Ishikawa (cell line): ENCODE results near the gene EPS8.

Source experiments
- CEBPB ChIP-seq: IDR thresholded peaks from 2 replicates; pipeline ENCODE4 v1.6.1; 2012
- CREB1 ChIP-seq: IDR thresholded peaks from 2 replicates; pipeline ENCODE4 v1.6.1; 2012; ENCODE audit warnings: low read depth
- EGR1 ChIP-seq: IDR thresholded peaks from 2 replicates; pipeline ENCODE4 v1.6.1; 2012
- EP300 ChIP-seq: IDR thresholded peaks from 2 replicates; pipeline ENCODE4 v1.6.1; 2012; ENCODE audit warnings: borderline replicate concordance
- FOXM1 ChIP-seq: IDR thresholded peaks from 2 replicates; pipeline ENCODE4 v1.6.1; 2012; ENCODE audit warnings: low read depth, borderline replicate concordance
- NFIC ChIP-seq: IDR thresholded peaks from 2 replicates; pipeline ENCODE4 v1.6.1; 2012
- RAD21 ChIP-seq: IDR thresholded peaks from 2 replicates; pipeline ENCODE4 v1.6.1; 2012; ENCODE audit warnings: low read depth
- TAF1 ChIP-seq: IDR thresholded peaks from 2 replicates; pipeline ENCODE4 v1.6.1; 2012; ENCODE audit warnings: low read depth, mild to moderate bottlenecking
- TCF12 ChIP-seq: IDR thresholded peaks from 2 replicates; pipeline ENCODE4 v1.6.1; 2012; ENCODE audit warnings: low read depth
- YY1 ChIP-seq: IDR thresholded peaks from 2 replicates; pipeline ENCODE4 v1.6.1; 2012; ENCODE audit warnings: low read depth
- ZBTB7A ChIP-seq: IDR thresholded peaks from 2 replicates; pipeline ENCODE4 v1.6.1; 2012; ENCODE audit warnings: low read depth
- TF ChIP-seq, protein P1 (sequence below): IDR thresholded peaks from 2 replicates; pipeline ENCODE4 v1.6.1; 2012; ENCODE audit warnings: low read depth, mild to moderate bottlenecking
- TF ChIP-seq, protein P2 (sequence below): IDR thresholded peaks from 2 replicates; pipeline ENCODE4 v1.6.1; 2012

DNA sequence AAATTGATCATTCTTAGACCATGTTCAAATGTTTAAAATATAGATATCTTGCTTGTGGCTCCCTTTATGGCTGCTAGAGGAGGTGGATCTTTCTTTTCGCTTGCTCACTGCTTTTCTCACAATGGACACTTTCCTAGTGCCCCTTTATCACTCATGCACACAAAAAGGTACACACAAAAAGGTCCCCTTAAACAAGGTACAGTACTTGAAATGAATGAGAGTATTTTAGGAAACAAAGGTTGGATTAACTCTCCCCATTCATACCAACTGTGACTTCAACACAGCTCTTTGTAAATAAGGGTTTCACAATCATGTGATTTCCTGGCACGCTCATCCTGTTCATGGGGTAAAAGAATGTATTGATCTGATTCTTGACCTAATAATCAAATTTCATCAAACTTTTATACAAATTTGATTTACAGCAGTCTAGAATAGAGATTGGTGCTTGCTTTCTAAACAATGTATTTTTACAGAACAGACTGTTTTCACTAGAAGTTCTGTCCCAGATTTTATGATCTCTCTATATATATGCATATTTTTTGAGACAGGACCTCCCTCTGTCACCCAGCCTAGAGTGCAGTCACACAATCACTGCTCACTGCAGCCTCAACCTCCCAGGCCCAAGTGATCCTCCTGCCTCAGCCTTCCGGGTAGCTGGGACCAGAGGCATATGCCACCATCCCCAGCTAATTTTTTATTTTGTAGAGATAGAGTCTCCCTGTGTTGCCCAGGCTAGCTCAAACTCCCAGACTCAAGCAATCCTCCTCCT is 34.4 kb upstream of the EPS8 start:
- TF ChIP-seq EGR1 (no peak), EP300 (no peak), FOXM1 (no peak), RAD21 (no peak), YY1 (no peak), CREB1 (no peak), TAF1 (no peak), TCF12 (no peak), CEBPB (no peak), NFIC (no peak), ZBTB7A (no peak)
- TF ChIP-seq, protein P1, sequence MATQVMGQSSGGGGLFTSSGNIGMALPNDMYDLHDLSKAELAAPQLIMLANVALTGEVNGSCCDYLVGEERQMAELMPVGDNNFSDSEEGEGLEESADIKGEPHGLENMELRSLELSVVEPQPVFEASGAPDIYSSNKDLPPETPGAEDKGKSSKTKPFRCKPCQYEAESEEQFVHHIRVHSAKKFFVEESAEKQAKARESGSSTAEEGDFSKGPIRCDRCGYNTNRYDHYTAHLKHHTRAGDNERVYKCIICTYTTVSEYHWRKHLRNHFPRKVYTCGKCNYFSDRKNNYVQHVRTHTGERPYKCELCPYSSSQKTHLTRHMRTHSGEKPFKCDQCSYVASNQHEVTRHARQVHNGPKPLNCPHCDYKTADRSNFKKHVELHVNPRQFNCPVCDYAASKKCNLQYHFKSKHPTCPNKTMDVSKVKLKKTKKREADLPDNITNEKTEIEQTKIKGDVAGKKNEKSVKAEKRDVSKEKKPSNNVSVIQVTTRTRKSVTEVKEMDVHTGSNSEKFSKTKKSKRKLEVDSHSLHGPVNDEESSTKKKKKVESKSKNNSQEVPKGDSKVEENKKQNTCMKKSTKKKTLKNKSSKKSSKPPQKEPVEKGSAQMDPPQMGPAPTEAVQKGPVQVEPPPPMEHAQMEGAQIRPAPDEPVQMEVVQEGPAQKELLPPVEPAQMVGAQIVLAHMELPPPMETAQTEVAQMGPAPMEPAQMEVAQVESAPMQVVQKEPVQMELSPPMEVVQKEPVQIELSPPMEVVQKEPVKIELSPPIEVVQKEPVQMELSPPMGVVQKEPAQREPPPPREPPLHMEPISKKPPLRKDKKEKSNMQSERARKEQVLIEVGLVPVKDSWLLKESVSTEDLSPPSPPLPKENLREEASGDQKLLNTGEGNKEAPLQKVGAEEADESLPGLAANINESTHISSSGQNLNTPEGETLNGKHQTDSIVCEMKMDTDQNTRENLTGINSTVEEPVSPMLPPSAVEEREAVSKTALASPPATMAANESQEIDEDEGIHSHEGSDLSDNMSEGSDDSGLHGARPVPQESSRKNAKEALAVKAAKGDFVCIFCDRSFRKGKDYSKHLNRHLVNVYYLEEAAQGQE: no peak
- TF ChIP-seq, protein P2, sequence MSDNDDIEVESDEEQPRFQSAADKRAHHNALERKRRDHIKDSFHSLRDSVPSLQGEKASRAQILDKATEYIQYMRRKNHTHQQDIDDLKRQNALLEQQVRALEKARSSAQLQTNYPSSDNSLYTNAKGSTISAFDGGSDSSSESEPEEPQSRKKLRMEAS: no peak
